HepG2 (cell line): ENCODE data around the gene RNF182. TPM values are rescaled to one million over a fixed set of nuclear protein-coding genes. Genes with fewer than 3 reads are reported as not detected.

Experiments
- ATAC-seq: fragments of 200-7000 bp; cut with Tn5 transposase; 3 replicates; pipeline ENCODE4 v1.9.1; 2020; ENCODE audit warnings: mild to moderate bottlenecking, moderate library complexity
- BruUV-seq: library from RNA; stranded (reverse); fragments of 400-500 nt; replicated peaks from 2 replicates; lab custom pipeline; 2021; lab: Mats Ljungman, UMichigan
- CTCF ChIA-PET: fragments of 300-600 bp; formaldehyde crosslinking; extraction: SDS; loops from one replicate; lab custom pipeline; 2021; ENCODE audit warnings: low total read pairs, inconsistent platforms, low intra/inter-chr PET ratio; lab: Yijun Ruan, JAX
- POLR2A ChIA-PET: fragments of 350-600 bp; sonication (Branson Sonifier 250); formaldehyde crosslinking; loops from one replicate; lab custom pipeline; 2020; ENCODE audit warnings: antibody characterized with exemption, inconsistent platforms; lab: Yijun Ruan, JAX
- DNase-seq: peaks from one replicate; pipeline ENCODE4 v3.0.0-alpha.2; 2015; ENCODE audit warnings: low spot score
- FAIRE-seq: peaks from 3 replicates; lab custom pipeline; 2011; peaks lifted over from hg19 to GRCh38; lab: Jason Lieb, UNC
- H2AFZ ChIP-seq: one replicate; pipeline ENCODE4 v1.6.1; 2011; ENCODE audit warnings: low read length, inconsistent platforms
- H3K27ac ChIP-seq: fragments of 300-600 bp; 3 replicates; pipeline ENCODE4 v1.8.0; 2011; ENCODE audit warnings: mixed run types, mild to moderate bottlenecking, mixed read lengths, low read length, inconsistent platforms; ENCODE audit not compliant: insufficient read depth; ENCODE audit errors: extremely low read length
- H3K27me3 ChIP-seq, 2 experiments: fragments of 200-600 bp in 1 of 2; 2 replicates in 1 of 2; 3 replicates in 1 of 2; pipeline versions ENCODE4 v1.6.0 to v1.8.0; 2011; ENCODE audit warnings: low read length in 2 of 2, mild to moderate bottlenecking in 2 of 2, moderate library complexity in 2 of 2, inconsistent platforms in 1 of 2; ENCODE audit not compliant: insufficient read depth in 2 of 2, control insufficient read depth in 1 of 2
- H3K36me3 ChIP-seq, 2 experiments: fragments of 200-600 bp in 1 of 2; replicated peaks in 1 of 2; 2 replicates in 1 of 2; 3 replicates in 1 of 2; pipeline versions ENCODE4 v1.5.1 to v1.8.0; 2011; ENCODE audit warnings: low read length in 2 of 2, inconsistent platforms in 1 of 2; ENCODE audit not compliant: insufficient read depth in 2 of 2, control insufficient read depth in 1 of 2
- H3K4me1 ChIP-seq: 2 replicates; pipeline ENCODE4 v1.5.1; 2012; ENCODE audit warnings: low read length, inconsistent platforms; ENCODE audit not compliant: insufficient read depth
- H3K4me2 ChIP-seq: 2 replicates; pipeline ENCODE4 v1.6.0; 2011; ENCODE audit warnings: low read depth, low read length, inconsistent platforms
- H3K4me3 ChIP-seq, 3 experiments: fragments of 200-600 bp in 1 of 3; sonication (generic), shearing (Covaris generic) in 1 of 3; replicated peaks in 1 of 3; 2 replicates each; pipeline ENCODE4 v1.5.1; 2011 to 2016; ENCODE audit warnings: low read length in 3 of 3, inconsistent platforms in 2 of 3, low read depth in 2 of 3, mild to moderate bottlenecking in 2 of 3, control low read depth in 1 of 3, mixed read lengths in 1 of 3; ENCODE audit not compliant: insufficient read depth in 1 of 3
- H3K79me2 ChIP-seq: one replicate; pipeline ENCODE4 v1.6.1; 2011; ENCODE audit warnings: low read length, inconsistent platforms; ENCODE audit not compliant: insufficient read depth
- H3K9ac ChIP-seq: 2 replicates; pipeline ENCODE4 v1.6.0; 2011; ENCODE audit warnings: mild to moderate bottlenecking, low read depth, low read length, inconsistent platforms; ENCODE audit not compliant: insufficient read depth
- H3K9me3 ChIP-seq: 2 replicates; pipeline ENCODE4 v1.5.1; 2012; ENCODE audit warnings: mild to moderate bottlenecking, low read length
- H4K20me1 ChIP-seq: 2 replicates; pipeline ENCODE4 v1.6.0; 2011; ENCODE audit warnings: inconsistent platforms, mild to moderate bottlenecking, low read length, moderate library complexity; ENCODE audit not compliant: insufficient read depth
- CBX1 ChIP-seq: IDR thresholded peaks from one replicate; pipeline ENCODE4 v1.6.1; 2016; ENCODE audit warnings: antibody characterized with exemption, low read depth
- CHD2 ChIP-seq: IDR thresholded peaks from 2 replicates; pipeline ENCODE4 v1.6.1; 2011; ENCODE audit warnings: low read depth, low read length, improper control_type of control experiment
- MIER2 ChIP-seq: IDR thresholded peaks from 2 replicates; pipeline ENCODE4 v1.6.1; 2016; ENCODE audit warnings: missing biosample characterization, missing genetic modification reagents
- MIER3 ChIP-seq: IDR thresholded peaks from 2 replicates; pipeline ENCODE4 v1.6.1; 2016; ENCODE audit warnings: missing compliant biosample characterization, borderline replicate concordance
- NONO ChIP-seq, 2 experiments: fragments of 450-650 bp in 1 of 2; sonication (generic) in 1 of 2; formaldehyde crosslinking in 1 of 2; IDR thresholded peaks in 1 of 2; conservative IDR thresholded peaks in 1 of 2; 2 replicates each; pipeline versions ENCODE4 v1.6.1 to v1.8.0; 2017 to 2022; ENCODE audit warnings: mild to moderate bottlenecking in 1 of 2, missing genetic modification reagents in 1 of 2, moderate library complexity in 1 of 2
- PCBP1 ChIP-seq: fragments of 200-400 bp; formaldehyde crosslinking; IDR thresholded peaks from 2 replicates; pipeline ENCODE4 v1.6.1; 2017; ENCODE audit warnings: mild to moderate bottlenecking, low read depth, low read length, borderline replicate concordance
- SATB2 ChIP-seq: sonication (generic); formaldehyde crosslinking; IDR thresholded peaks from 2 replicates; pipeline ENCODE4 v1.5.0; 2020; ENCODE audit warnings: missing genetic modification reagents
- SOX6 ChIP-seq, 2 experiments: fragments of 450-650 bp in 1 of 2; sonication (generic) in 1 of 2; formaldehyde crosslinking in 1 of 2; IDR thresholded peaks; 2 replicates each; pipeline versions ENCODE4 v1.4.0 to v1.6.1; 2017 to 2020; ENCODE audit warnings: antibody characterized with exemption in 1 of 2, mild to moderate bottlenecking in 1 of 2, missing genetic modification reagents in 1 of 2
- ZNF326 ChIP-seq: sonication (generic); formaldehyde crosslinking; IDR thresholded peaks from 2 replicates; pipeline ENCODE4 v1.4.0; 2020; ENCODE audit warnings: missing genetic modification reagents, borderline replicate concordance
- ZNF33A ChIP-seq: sonication (generic); formaldehyde crosslinking; IDR thresholded peaks from 2 replicates; pipeline ENCODE4 v1.5.1; 2020; ENCODE audit warnings: missing genetic modification reagents, mild to moderate bottlenecking, moderate library complexity, borderline replicate concordance
- ZNF777 ChIP-seq: sonication (generic); formaldehyde crosslinking; IDR thresholded peaks from 2 replicates; pipeline ENCODE4 v1.4.0; 2020; ENCODE audit warnings: missing genetic modification reagents
- WGBS: methylation state at CpG from one replicate; pipeline ENCODE4 v1.1.6; 2017; ENCODE audit warnings: low lambda C conversion rate; 5-methylcytosine and 5-hydroxymethylcytosine counted together
- in situ Hi-C: cut with HindIII; loops from 2 replicates; pipeline ENCODE4 v1.10.0; 2017; ENCODE audit warnings: low pct_unique_long_range_greater_than_20kb; ENCODE audit not compliant: extremely low pct_ligation_motif_present
- intact Hi-C: fragments of 100-400 bp; cut with micrococcal nuclease; formaldehyde crosslinking; loops from one replicate; pipeline ENCODE4 v1.10.0; 2022; ENCODE audit not compliant: unreplicated experiment
- polyA plus RNA-seq, 8 experiments: library from polyadenylated mRNA; depleted of rRNA in 3 of 8; stranded (reverse) in 7 of 8; unstranded in 1 of 8; fragments of >200 nt; fragmentation: Illumina TruSeq in 4 of 8; extraction: Trizol in 4 of 8; gene quantifications; 2 replicates each; pipeline versions ENCODE4 v1.2.1 to v1.2.3, GENCODE V29; 2011 to 2016; ENCODE audit warnings: low read depth in 4 of 8, missing spikeins in 1 of 8, mixed read lengths in 1 of 8; ENCODE audit not compliant: insufficient read depth in 1 of 8
- total RNA-seq, 5 experiments: library from RNA; depleted of rRNA; stranded (reverse); fragments of >200 nt; fragmentation: Illumina TruSeq; extraction: Trizol; gene quantifications; 2 replicates each; pipeline ENCODE4 v1.2.3, GENCODE V29; 2016; ENCODE audit warnings: low read depth in 1 of 5
- TF ChIP-seq, protein P1 (sequence below): sonication (generic); formaldehyde crosslinking; IDR thresholded peaks from 2 replicates; pipeline ENCODE4 v1.8.1; 2023; ENCODE audit warnings: missing genetic modification reagents, mild to moderate bottlenecking, borderline replicate concordance
- TF ChIP-seq, protein P2 (sequence below): sonication (generic); formaldehyde crosslinking; IDR thresholded peaks from 2 replicates; pipeline ENCODE4 v1.5.0; 2020; ENCODE audit warnings: missing genetic modification reagents, mild to moderate bottlenecking, borderline replicate concordance

The RNF182 gene
- total and polyA plus RNA-seq, 2 of the 13 experiments (the other 11 are each of a cell fraction or from before 2014, with no cell fraction given), result not detected

GRCh38 chr6:14016432-14016831 is 91.7 kb downstream of the RNF182 start:
- H3K4me2 ChIP-seq, result no peak overlapping the region
- 29% methylated on average over 12 of the region's 12 CpGs for WGBS
- no peak overlapping the region for H2AFZ ChIP-seq
- POLR2A ChIA-PET, result no interaction called here
- TF ChIP-seq, protein P1, sequence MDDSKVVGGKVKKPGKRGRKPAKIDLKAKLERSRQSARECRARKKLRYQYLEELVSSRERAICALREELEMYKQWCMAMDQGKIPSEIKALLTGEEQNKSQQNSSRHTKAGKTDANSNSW (CRISPR knock-in tag), result no peak
- TF ChIP-seq CBX1 (no peak), CHD2 (no peak), NONO (IDR thresholded peaks at IDR 0.05) (no peak), NONO (CRISPR knock-in tag; conservative IDR thresholded peaks at IDR 0.05) (no peak), SOX6 (IDR thresholded peaks at IDR 0.05) (no peak), SOX6 (CRISPR knock-in tag; IDR thresholded peaks at IDR 0.05) (no peak), PCBP1 (no peak), MIER2 (CRISPR knock-in tag) (no peak), ZNF33A (no peak), SATB2 (CRISPR knock-in tag) (no peak), ZNF777 (CRISPR knock-in tag) (no peak), MIER3 (CRISPR knock-in tag) (no peak), ZNF326 (CRISPR knock-in tag) (no peak)
- TF ChIP-seq, protein P2, sequence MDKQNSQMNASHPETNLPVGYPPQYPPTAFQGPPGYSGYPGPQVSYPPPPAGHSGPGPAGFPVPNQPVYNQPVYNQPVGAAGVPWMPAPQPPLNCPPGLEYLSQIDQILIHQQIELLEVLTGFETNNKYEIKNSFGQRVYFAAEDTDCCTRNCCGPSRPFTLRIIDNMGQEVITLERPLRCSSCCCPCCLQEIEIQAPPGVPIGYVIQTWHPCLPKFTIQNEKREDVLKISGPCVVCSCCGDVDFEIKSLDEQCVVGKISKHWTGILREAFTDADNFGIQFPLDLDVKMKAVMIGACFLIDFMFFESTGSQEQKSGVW (CRISPR knock-in tag), result no peak
- H3K27me3 ChIP-seq, result peaks cover 0 to 9% of the 10 kb centered on the region in 2 experiments; a peak in 2 of 5 replicates
- DNase-seq (no peak), FAIRE-seq (no peak), ATAC-seq (no peak)
- no peaks in the 10 kb centered on the region for H3K9me3 ChIP-seq
- H4K20me1 ChIP-seq, result no peaks in the 10 kb centered on the region
- H3K27ac ChIP-seq, result no peak overlapping the region
- no peaks in the 10 kb centered on the region for H3K4me1 ChIP-seq
- H3K79me2 ChIP-seq, result no peaks in the 10 kb centered on the region
- CTCF ChIA-PET, result no interaction called here
- in situ Hi-C loops (no loop called here), intact Hi-C loops (no loop called here)
- BruUV-seq, result no TSS peak
- no peak overlapping the region for H3K9ac ChIP-seq
- H3K36me3 ChIP-seq, result no peaks in the 10 kb centered on the region
- no peak overlapping the region for H3K4me3 ChIP-seq
